Panc1 (cell line): Measurements from ENCODE around the gene CD28. TPM values are rescaled to one million over a fixed set of nuclear protein-coding genes. Genes with fewer than 3 reads are reported as not detected.

ENCODE experiments used
- ATAC-seq: fragments of 200-7000 bp; cut with Tn5 transposase; 2 replicates; pipeline ENCODE4 v1.9.1; 2020; ENCODE audit warnings: mild to moderate bottlenecking, moderate library complexity
- BruUV-seq: library from RNA; stranded (reverse); fragments of 400-500 nt; replicated peaks from 2 replicates; lab custom pipeline; 2021; lab: Mats Ljungman, UMichigan
- CTCF ChIA-PET: fragments of 300-600 bp; sonication (Branson Sonifier 250); formaldehyde crosslinking; loops from one replicate; lab custom pipeline; 2022; ENCODE audit warnings: antibody characterized with exemption; lab: Charles Lee
- POLR2A ChIA-PET: fragments of 300-600 bp; sonication (Branson Sonifier 250); formaldehyde crosslinking; loops from one replicate; lab custom pipeline; 2022; ENCODE audit warnings: antibody characterized with exemption; lab: Charles Lee
- DNase-seq: peaks from one replicate; pipeline ENCODE4 v3.0.0-alpha.2; 2010; ENCODE audit warnings: low read depth, low spot score
- H3K27ac ChIP-seq: 2 replicates; pipeline ENCODE4 v1.5.1; 2011; ENCODE audit warnings: mild to moderate bottlenecking, low read length, inconsistent platforms
- H3K27me3 ChIP-seq: fragments of 200-500 bp; sonication (Bioruptor generic); 2 replicates; pipeline ENCODE4 v1.6.0; 2014; ENCODE audit warnings: low read length, inconsistent platforms; ENCODE audit not compliant: control insufficient read depth, insufficient read depth
- H3K36me3 ChIP-seq: fragments of 200-500 bp; sonication (Bioruptor generic); 2 replicates; pipeline ENCODE4 v1.5.1; 2014; ENCODE audit warnings: inconsistent platforms, mild to moderate bottlenecking, low read length, moderate library complexity; ENCODE audit not compliant: control insufficient read depth, insufficient read depth
- H3K4me1 ChIP-seq: 2 replicates; pipeline ENCODE4 v1.5.1; 2011; ENCODE audit warnings: inconsistent platforms, mild to moderate bottlenecking, low read length, moderate library complexity; ENCODE audit not compliant: control insufficient read depth, insufficient read depth
- H3K4me3 ChIP-seq, 2 experiments: 2 replicates each; pipeline ENCODE4 v1.5.1; 2011 to 2012; ENCODE audit warnings: low read depth in 2 of 2, low read length in 2 of 2, mild to moderate bottlenecking in 2 of 2, inconsistent platforms in 1 of 2, moderate library complexity in 1 of 2
- H3K9me3 ChIP-seq: fragments of 200-500 bp; sonication (Bioruptor generic); 2 replicates; pipeline ENCODE4 v1.5.1; 2014; ENCODE audit warnings: low read depth, mild to moderate bottlenecking, inconsistent platforms, low read length, moderate library complexity; ENCODE audit not compliant: control insufficient read depth, insufficient read depth
- CTCF ChIP-seq: fragments of 450-650 bp; IDR thresholded peaks from 2 replicates; pipeline ENCODE4 v1.5.1; 2017; ENCODE audit warnings: mild to moderate bottlenecking
- POLR2AphosphoS5 ChIP-seq: IDR thresholded peaks from 2 replicates; pipeline ENCODE4 v1.6.1; 2012; ENCODE audit warnings: mild to moderate bottlenecking, low read depth, low read length, moderate library complexity
- SIN3A ChIP-seq: IDR thresholded peaks from 2 replicates; pipeline ENCODE4 v1.6.1; 2012; ENCODE audit warnings: low read depth, mild to moderate bottlenecking, low read length, moderate library complexity, borderline replicate concordance; ENCODE audit not compliant: insufficient read depth
- TCF7L2 ChIP-seq: IDR thresholded peaks from 2 replicates; pipeline ENCODE4 v1.6.1; 2011; ENCODE audit warnings: mild to moderate bottlenecking, low read depth, low read length, inconsistent platforms
- in situ Hi-C: cut with HindIII; loops from 2 replicates; pipeline ENCODE4 v1.10.0; 2016; ENCODE audit warnings: low sequenced_read_pairs, low pct_unique_long_range_greater_than_20kb
- intact Hi-C: fragments of 100-400 bp; cut with micrococcal nuclease; formaldehyde crosslinking; loops from one replicate; pipeline ENCODE4 v1.10.0; 2022; ENCODE audit not compliant: unreplicated experiment
- total RNA-seq: library from RNA; stranded (reverse); gene quantifications from one replicate; pipeline ENCODE4 v1.2.1, GENCODE V29; 2021; ENCODE audit not compliant: unreplicated experiment
- TF ChIP-seq, protein P1 (sequence below), 2 experiments: IDR thresholded peaks; 2 replicates each; pipeline ENCODE4 v1.6.1; 2011 to 2012; ENCODE audit warnings: low read depth in 2 of 2, control low read depth in 1 of 2, low read length in 1 of 2, mild to moderate bottlenecking in 1 of 2, moderate library complexity in 1 of 2; ENCODE audit not compliant: insufficient read depth in 1 of 2

CD28 gene
- total RNA-seq, 1 experiment from 2014 or later: 0.21 TPM

- H3K4me1 ChIP-seq: no peaks in the 10 kb centered on the region
- H3K27me3 ChIP-seq: no peaks in the 10 kb centered on the region
- H3K27ac ChIP-seq: no peak overlapping the region
- H3K4me3 ChIP-seq: no peak overlapping the region
- DNase-seq (no peak), ATAC-seq (no peak)
- H3K36me3 ChIP-seq: no peaks in the 10 kb centered on the region
- CTCF ChIA-PET: no interaction called here
- in situ Hi-C loops: no loop called here
- POLR2A ChIA-PET: no interaction called here
- no peaks in the 10 kb centered on the region for H3K9me3 ChIP-seq
- TF ChIP-seq, protein P1, sequence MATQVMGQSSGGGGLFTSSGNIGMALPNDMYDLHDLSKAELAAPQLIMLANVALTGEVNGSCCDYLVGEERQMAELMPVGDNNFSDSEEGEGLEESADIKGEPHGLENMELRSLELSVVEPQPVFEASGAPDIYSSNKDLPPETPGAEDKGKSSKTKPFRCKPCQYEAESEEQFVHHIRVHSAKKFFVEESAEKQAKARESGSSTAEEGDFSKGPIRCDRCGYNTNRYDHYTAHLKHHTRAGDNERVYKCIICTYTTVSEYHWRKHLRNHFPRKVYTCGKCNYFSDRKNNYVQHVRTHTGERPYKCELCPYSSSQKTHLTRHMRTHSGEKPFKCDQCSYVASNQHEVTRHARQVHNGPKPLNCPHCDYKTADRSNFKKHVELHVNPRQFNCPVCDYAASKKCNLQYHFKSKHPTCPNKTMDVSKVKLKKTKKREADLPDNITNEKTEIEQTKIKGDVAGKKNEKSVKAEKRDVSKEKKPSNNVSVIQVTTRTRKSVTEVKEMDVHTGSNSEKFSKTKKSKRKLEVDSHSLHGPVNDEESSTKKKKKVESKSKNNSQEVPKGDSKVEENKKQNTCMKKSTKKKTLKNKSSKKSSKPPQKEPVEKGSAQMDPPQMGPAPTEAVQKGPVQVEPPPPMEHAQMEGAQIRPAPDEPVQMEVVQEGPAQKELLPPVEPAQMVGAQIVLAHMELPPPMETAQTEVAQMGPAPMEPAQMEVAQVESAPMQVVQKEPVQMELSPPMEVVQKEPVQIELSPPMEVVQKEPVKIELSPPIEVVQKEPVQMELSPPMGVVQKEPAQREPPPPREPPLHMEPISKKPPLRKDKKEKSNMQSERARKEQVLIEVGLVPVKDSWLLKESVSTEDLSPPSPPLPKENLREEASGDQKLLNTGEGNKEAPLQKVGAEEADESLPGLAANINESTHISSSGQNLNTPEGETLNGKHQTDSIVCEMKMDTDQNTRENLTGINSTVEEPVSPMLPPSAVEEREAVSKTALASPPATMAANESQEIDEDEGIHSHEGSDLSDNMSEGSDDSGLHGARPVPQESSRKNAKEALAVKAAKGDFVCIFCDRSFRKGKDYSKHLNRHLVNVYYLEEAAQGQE (IDR thresholded peaks at IDR 0.05; ENCODE audit: insufficient read depth in 1 of 2, low read depth in 2 of 2, low read length in 1 of 2): no peak
- TF ChIP-seq SIN3A: no peak
- TF ChIP-seq CTCF: no peak
- no peak for TF ChIP-seq TCF7L2
- no peak for TF ChIP-seq POLR2AphosphoS5
- no TSS peak for BruUV-seq
- intact Hi-C loops: no loop called here
Measured at GRCh38 chr2:203687165-203687564, 19.3 kb upstream of the CD28 start.

DNA sequence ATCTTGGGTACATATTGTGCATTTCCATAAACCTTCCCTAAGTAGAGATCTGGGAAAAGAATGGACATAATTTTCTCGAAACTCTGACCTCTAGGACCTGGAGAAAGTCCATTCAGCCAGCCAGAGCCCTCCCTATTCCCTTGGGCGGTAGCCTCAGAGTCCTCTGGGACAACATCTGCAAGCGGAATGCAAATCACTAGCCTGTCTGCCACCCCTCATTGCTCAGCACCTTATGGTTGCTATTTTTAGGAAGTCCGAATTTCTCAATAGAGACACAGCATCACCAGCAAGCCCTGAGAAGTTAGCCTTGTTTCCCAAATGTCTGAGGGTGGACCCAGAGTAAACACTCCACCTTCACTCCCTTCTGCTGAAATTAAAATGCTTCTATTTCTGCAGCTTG is 17.6 kb upstream of the CD28 start:
- Histone ChIP-seq H3K27ac (no peak overlapping the region), H3K4me3 (no peak overlapping the region), H3K9me3 (no peaks in the 10 kb centered on the region), H3K27me3 (no peaks in the 10 kb centered on the region), H3K4me1 (no peaks in the 10 kb centered on the region), H3K36me3 (no peaks in the 10 kb centered on the region)
- BruUV-seq: no TSS peak
- CTCF ChIA-PET: no interaction called here
- no peak for TF ChIP-seq TCF7L2
- TF ChIP-seq SIN3A: no peak
- no peak for TF ChIP-seq POLR2AphosphoS5
- TF ChIP-seq, protein P1 (IDR thresholded peaks at IDR 0.05; ENCODE audit: insufficient read depth in 1 of 2, low read depth in 2 of 2, low read length in 1 of 2): no peak
- no peak for TF ChIP-seq CTCF
- intact Hi-C loops (no loop called here), in situ Hi-C loops (no loop called here)
- DNase-seq: no peak
- no peak for ATAC-seq
- POLR2A ChIA-PET: no interaction called here
